NCI-H1436 treated with DMSO at 0.1 percent for 48 hours (cell line): ENCODE data around the gene C9orf43.

Source experiments
- DNase-seq: peaks from one replicate; lab custom pipeline; 2025; lab: John Stamatoyannopoulos, UW

Gene C9orf43

DNA sequence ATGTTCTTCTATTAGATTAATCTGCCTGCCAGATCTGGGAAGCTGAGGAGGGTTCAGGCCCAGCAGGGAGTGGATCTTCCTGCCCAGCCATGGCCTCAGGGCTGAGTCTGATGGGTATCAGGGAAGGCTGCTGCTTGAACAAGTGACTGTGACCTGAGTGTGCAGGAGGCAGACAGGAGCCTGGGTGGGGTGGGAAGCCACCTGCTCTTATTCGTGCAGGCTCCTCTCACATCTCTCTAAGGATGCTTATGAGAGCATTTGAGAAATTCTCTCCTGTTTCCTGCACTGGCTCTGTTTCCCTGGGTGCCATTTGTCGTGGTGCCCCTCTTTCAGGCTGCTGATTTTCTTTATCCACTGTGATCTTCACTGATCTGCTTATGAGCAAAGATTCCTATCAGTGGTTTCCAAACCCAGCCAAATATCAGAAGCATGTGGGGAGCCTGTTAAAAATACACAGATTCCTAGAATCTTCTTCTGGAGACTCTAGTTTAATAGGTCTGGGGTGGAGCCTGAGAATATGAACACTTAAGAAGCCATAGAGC lies 55.1 kb downstream of the C9orf43 start:
- no peak for DNase-seq

DNA sequence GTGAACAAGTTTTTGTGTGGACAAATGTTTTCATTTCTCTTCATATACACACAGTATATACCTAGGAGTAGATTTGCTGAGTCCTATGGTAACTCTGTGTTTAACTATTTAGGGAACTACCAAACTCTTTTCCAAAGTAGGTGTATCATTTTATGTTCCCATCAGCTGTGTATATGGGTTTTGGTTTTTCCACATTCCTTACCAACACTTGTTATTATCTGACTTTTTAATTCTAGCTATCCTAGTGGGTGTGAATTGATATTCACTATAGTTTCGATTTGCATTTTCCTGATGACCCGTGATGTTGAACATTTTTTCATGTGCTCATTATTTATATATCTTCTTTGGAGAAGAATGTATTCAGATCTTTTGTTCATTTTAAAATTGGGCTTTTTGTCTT lies 56.6 kb downstream of the C9orf43 start:
- DNase-seq, result no peak

DNA sequence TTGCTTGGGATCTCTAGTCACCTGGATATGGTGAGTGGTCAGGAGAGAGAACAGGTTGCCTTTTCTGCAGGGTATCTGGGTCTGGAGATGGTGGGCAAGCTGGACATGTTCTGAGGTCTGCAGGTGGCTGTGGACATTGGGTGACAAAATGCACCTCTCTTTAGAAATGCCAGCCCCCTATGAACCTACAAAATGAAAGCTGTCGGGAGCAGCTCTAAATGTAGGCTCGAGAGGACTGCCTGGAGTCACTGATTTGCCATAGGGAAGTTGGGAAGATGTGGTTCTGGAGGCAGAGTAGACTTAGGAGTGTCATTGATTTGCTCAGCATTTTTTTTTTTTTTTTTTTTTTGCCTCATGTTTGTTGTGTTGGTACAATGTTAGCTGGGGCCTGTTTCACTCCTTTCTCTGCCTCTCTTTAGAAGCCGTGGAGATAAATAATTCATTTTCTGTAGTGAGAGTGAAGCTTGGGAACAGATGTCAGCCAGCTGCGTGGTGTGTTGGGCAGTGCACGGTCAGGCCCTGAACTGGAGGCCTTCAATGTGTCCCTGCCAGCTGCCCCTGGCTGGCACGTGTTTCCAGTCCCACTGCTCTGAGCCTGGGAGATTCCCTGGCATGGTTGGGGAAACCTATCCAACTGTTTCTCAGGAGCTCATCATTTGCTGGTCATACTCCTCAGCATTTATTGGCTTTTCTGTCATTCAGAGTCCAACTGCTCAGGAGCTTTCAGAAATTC lies 58.3 kb downstream of the C9orf43 start:
- DNase-seq, result no peak

DNA sequence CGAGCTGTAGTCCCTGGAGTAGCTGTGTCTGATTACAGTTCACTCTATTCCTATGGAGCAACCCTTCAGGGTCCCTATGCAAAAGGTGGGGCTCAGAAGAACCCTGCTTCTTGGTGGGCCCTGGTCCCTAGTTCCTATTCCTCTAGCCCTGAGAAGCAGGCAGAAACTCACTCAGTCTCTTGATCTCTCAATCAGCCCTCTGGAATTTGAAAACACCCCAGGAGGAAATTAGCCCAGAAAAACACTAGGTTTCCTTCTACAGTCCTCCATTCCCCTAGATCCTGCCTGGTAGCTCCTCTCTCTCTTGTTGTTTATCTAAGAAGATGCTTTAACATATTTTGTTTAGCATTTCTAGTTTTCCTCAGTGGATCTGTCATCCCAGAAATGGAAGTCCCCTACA lies 60.6 kb downstream of the C9orf43 start:
- DNase-seq, result no peak

DNA sequence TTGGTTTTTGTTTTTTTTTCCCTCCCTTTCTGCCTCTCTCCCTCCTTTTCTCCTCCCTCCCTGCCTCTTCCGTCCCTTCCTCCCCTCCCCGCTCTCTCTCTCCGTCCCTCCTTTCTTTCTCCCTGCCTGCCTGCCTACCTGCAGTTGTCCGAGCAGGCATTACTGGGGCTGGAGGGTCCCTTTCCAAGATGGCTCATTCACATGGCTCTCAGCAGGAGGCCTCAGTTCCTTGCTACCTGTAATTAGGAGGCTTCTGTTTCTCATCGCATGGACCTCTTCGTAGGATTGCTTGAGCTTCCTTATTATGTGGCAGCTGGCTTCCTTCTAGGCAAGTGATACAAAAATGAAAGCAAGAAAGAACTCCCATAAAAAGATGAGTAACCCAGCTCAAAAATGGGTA lies 61.0 kb downstream of the C9orf43 start:
- no peak for DNase-seq

DNA sequence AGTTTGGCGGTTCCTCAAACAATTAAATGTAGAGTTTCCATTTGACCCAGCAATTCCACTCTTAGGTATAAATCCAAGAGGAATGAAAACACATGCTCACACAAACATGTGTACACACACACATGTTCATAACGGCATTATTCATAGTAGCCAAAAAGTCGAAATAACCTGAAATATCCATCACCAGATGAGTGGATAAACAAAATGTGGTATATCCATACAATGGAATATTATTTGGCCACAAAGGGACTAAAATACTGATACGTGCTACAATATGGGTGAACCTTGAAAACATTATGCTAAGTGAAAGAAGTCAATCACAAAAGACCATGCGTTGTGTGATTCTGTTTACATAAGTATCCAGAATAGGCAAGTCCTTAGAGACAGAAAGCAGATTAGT lies 61.7 kb downstream of the C9orf43 start:
- DNase-seq, result no peak

DNA sequence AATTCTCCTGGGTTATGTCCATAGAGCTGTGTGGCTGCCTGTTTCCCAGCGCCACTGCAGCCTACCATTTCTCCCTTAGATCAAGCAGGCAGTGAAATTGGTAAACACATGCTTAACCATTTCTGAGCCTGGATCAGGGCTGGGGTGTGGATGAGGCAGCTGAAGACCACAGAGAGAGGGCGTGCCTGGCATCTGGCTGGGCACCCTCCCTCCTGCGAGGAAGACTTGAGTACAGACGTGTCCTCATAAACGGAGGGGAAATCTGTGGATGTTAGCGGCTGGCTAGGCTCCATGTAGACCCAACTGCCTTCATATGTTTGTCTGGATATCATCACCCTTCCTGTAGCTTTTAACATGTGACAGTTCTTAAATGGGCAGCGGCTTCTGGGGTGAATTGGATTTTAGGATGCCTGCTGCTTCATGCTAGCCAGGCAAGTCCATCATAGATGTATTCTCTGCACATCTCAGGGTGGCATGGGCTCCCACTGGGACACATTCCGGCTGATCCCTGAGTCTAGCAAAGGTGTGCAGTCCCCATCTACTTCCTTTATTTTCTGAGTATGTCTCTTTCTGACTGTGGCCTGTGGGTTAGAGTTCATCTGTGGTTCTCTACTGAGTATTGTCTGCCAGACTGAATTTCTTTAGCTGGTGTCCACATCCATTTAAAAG lies 63.9 kb downstream of the C9orf43 start:
- DNase-seq, result no peak

DNA sequence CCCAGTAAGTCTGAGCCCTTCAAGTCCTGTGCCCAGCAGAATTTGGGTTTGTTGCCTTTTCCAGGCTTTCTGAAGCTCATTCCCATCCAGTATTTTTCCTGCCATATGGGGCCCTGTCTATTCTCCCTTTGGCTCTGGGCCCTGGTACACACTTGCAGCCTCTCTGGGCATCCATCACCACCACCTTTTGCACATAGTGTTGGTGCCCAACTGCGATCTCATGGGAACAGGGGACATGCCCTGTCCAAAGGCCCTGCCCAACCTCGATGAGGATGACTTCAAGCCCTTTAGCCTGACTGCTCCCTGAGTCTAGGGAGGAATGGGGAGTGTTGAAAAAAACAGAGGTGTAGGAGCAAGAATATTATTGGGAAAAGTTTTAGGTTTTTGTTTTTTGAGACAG lies 64.5 kb downstream of the C9orf43 start:
- no peak for DNase-seq

DNA sequence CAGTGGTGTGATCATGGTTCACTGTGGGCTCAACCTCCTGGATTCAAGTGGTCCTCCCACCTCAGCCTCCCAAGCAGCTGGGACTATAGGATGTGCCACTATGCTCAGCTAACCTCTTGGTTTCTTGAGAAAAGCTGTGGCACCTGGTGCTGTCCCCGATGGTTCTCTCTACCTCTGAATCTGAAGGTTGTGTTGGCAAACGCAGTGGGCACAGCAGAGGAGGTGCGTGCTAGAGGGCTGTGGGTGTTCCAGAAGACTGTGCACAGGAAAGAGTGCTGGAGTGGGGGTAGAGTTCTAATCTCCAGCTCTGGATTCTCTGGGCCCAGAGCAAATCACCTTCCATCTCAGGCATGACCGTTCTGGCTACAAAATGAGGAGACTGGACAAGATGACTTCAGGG lies 65.4 kb downstream of the C9orf43 start:
- no peak for DNase-seq

DNA sequence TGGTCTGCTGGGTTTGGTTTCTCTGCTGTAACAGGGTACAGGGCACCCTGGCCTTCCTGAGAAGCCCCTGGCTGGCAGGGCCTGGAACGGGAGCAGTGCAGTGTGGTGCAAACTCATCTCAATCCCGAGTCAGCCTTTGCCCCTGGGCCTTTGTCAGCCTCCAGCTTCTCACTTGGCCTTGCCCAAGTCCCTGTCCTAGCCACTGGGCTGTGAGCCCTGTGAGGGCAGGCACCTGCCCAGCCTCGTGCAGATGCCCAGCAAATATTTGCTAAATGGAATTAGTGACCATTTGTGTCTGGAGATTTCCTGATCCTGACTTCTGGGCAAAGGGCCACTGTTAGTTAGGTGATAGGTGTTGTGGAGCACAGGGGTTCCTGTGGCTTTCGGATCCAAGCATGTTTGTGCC lies 66.0 kb downstream of the C9orf43 start:
- no peak for DNase-seq

DNA sequence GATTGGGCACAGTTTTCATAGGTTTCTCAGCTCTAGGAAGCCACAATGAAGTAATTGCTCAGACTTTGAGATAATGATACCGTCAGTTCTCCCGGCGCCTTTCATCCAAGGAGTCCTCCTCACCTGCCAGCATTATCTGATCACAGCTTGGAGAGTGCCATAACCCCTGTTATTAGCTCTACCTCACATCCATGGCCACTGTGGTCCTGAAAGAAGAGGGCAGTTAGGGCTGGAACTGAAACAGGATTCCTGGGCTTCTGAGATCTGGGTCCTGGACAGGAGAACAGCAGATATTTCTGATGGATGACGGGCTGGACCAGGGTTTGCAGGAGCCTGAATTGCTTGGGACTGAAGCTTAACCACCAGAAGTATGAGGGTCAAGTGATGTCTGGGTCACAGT lies 66.5 kb downstream of the C9orf43 start:
- no peak for DNase-seq

DNA sequence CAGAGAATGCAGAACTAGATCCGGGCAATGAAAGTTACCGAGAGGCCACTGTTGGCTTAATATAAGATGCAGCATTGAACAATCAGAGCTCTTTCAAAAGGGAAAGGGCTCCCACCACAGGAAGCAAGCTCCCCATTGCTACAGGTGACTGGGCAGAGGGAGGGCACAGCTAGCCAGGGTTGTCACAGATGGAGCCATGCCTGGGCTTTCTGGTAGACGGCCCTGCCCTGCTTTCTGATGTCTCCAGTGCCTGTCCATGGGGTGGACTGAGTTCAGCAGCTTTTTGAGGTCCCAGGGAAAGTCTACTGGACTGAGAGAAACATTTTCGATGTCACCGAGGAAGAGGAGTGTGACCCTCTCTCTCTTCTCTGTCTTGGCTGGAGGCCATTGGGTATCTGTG lies 67.1 kb downstream of the C9orf43 start:
- DNase-seq, result no peak

DNA sequence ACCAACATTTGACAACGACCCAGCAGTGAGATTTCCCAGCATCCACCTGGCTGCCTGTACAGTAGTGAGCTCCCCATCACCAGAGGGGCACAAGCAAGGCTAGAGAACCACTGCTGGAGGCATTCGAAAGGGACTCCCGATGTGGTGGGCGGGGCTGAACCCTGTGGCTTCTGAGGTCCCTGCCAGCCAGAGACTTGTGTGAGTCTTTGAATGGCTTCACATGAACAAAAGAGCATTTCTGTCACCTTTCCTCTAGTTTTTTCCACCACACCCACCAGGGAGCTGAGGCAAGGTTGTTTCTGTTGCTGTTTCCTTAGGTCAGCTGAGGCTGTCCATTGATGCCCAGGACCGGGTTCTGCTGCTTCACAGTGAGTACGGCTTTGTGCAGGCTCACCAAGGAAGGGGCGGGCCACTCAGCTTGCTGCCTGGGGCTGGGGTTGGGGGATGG lies 68.7 kb downstream of the C9orf43 start:
- DNase-seq, result no peak
